ENCODE data around the gene CCDC63. TPM values are rescaled to one million over a fixed set of nuclear protein-coding genes. Genes with fewer than 3 reads are reported as not detected.
A peak's percentile ranks its signal among the peaks of the same experiment; 100 is the strongest.

CCDC63 gene
- total and polyA plus RNA-seq, 8 donors, result not detected

DNA sequence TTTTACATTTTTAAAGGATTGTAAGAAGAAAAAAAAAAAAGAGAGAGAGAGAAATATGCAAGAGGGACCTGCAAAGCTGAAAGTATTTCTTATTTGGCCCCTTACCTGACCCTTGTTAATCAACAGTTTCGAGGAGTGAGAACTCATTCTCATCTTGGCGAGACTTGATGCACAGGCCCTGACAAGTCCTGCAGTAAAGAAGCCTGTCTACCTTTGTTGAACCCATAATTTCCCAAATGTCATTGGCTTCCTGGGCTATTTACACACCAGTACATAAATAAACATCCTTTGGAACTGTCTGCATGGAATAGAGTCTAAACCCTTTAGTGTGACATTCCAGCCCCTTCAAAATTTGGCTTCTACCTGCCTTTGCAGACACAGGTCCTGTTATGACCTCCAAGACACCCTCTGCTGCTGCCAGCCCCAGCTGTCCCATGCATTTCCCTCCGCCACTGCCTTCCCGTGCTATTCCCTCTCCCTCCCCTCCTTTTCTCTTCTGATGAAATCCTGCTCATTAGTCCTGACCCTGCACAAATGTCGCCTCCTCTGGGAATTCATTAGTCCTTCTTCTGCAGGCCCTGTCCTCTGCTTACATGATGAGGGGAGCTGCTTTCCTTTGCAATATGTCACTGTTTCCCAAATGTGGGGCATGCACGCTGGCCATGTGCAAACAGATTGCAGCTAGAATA lies 38.5 kb downstream of the CCDC63 start:
- TF ChIP-seq, protein P1, sequence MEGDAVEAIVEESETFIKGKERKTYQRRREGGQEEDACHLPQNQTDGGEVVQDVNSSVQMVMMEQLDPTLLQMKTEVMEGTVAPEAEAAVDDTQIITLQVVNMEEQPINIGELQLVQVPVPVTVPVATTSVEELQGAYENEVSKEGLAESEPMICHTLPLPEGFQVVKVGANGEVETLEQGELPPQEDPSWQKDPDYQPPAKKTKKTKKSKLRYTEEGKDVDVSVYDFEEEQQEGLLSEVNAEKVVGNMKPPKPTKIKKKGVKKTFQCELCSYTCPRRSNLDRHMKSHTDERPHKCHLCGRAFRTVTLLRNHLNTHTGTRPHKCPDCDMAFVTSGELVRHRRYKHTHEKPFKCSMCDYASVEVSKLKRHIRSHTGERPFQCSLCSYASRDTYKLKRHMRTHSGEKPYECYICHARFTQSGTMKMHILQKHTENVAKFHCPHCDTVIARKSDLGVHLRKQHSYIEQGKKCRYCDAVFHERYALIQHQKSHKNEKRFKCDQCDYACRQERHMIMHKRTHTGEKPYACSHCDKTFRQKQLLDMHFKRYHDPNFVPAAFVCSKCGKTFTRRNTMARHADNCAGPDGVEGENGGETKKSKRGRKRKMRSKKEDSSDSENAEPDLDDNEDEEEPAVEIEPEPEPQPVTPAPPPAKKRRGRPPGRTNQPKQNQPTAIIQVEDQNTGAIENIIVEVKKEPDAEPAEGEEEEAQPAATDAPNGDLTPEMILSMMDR (IDR thresholded peaks at IDR 0.05), result no peak
- Histone ChIP-seq H3K27me3 (no peaks in the 10 kb centered on the region), H3K36me3 (no peaks in the 10 kb centered on the region), H3K4me1 (peaks cover 0 to 9% of the 10 kb centered on the region in 2 donors), H3K9me3 (no peaks in the 10 kb centered on the region), H3K27ac (no peak overlapping the region), H3K4me3 (no peak overlapping the region)
- intact Hi-C loops (cut with DNase I), result no loop called here
- ATAC-seq, result no peak
- DNase-seq, result no peak

DNA sequence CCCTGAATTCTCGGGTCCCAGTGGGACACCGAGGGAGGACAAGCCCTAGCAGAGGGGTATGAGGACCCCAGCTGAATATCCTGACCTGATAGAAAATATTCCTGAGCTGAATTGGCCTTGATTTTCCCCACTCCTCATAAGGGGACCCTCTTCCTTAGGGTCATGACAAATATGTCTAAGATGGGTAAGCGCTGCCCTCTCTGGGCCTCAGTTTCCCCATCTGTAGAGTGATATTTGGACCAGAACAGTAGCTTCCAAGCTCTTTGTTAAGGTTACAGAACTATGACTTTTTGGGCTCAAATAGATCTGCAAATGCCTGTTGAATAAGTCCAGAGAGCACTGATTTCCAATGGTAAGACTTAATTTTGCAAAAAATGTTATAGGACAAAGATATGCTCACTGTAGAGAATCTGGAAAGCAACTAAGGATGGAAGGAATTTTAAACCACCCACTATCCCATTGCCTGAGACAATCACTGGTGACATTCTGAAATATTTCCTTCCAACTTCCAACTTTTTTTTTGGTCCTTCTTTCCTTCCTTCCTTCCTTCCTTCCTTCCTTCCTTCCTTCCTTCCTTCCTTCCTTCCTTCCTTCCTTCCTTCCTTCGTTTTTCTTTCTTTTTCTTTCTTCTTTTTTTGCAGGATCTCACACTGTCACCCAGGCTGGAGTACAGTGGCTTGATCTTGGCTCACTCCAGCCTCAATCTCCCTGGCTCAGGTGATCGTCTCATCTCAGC lies 41.6 kb downstream of the CCDC63 start:
- H3K27ac ChIP-seq, result no peak overlapping the region
- DNase-seq (no peak), ATAC-seq (no peak)
- H3K4me1 ChIP-seq, result peaks cover 0 to 9% of the 10 kb centered on the region in 2 donors
- TF ChIP-seq, protein P1 (IDR thresholded peaks at IDR 0.05), result peak in 1 of 2 donors; percentile 35
- H3K36me3 ChIP-seq, result no peaks in the 10 kb centered on the region
- H3K4me3 ChIP-seq, result peak overlapping the region in 1 of 2 donors; percentile 50
- H3K9me3 ChIP-seq, result no peaks in the 10 kb centered on the region
- no peaks in the 10 kb centered on the region for H3K27me3 ChIP-seq
- intact Hi-C loops (cut with DNase I), result no loop called here

DNA sequence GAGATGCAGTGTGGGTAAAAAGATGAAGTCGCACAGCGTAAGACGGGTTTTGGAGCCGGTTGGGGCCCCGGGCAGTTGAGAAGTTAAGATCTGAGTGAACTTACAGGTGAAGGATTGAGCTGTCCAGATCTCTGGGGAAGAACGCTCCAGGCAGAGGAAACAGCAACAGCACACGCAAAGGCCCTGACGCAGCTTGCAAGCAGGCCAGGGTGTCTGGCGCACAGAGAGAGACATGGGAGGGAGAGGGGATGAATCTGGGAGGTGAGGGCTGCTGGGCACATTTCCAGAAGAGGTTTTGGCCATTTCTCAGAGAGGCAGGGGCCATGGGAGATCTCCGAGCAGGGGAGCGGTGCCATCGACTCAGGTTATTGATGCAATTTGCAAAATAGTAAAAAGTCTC lies 42.6 kb downstream of the CCDC63 start:
- TF ChIP-seq, protein P1 (IDR thresholded peaks at IDR 0.05), result no peak
- no peak overlapping the region for H3K4me3 ChIP-seq
- no peak for DNase-seq
- H3K27me3 ChIP-seq, result peaks cover 0 to 6% of the 10 kb centered on the region in 2 donors
- ATAC-seq, result no peak
- H3K9me3 ChIP-seq, result no peaks in the 10 kb centered on the region
- H3K36me3 ChIP-seq, result no peaks in the 10 kb centered on the region
- H3K4me1 ChIP-seq, result peaks cover 0 to 11% of the 10 kb centered on the region in 2 donors
- intact Hi-C loops (cut with DNase I), result no loop called here
- H3K27ac ChIP-seq, result no peak overlapping the region

DNA sequence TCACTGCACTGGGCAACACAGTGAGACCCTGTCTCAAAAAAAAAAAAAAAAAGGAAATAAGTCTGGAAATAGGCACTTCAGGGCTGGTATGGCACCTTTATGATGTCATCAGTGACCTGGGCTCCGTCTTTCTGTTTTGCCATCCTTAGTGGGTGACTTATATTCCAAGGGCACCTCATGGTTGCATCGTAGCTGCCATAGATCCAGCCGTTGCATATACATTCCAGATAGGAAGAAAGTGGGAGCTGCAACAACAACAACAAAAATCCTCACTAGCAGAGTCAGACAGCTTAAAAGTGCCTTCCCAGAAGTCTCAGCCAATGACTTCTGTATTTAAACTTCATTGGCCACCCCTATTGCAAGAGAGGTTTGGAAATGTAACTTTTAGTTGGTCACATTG lies 47.2 kb downstream of the CCDC63 start:
- intact Hi-C loops (cut with DNase I), result no loop called here
- Histone ChIP-seq H3K27ac (no peak overlapping the region), H3K4me1 (peaks cover 0 to 11% of the 10 kb centered on the region in 2 donors), H3K4me3 (no peak overlapping the region), H3K9me3 (no peaks in the 10 kb centered on the region), H3K36me3 (no peaks in the 10 kb centered on the region), H3K27me3 (peaks cover 0 to 13% of the 10 kb centered on the region in 2 donors)
- no peak for ATAC-seq
- no peak for DNase-seq
- TF ChIP-seq, protein P1 (IDR thresholded peaks at IDR 0.05), result no peak

DNA sequence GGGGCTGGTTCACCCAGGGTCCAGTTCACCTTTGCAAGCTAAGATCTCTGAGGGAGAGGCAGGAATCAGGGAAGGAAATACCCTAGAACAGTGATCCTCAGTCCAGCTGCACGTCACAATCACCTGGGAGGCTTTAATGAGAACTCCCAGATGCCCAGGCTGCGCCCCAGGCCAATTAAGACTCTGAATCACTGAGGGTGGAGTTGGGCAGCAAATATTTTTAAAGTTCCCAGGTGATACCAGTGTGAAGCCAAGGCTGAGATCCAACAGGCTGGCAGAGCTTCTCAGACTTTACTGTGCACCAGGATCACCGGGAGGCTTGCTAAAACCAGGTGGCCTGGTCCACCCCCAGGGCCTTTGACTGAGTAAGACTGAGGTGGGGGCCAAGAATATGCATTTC lies 49.8 kb downstream of the CCDC63 start:
- Histone ChIP-seq H3K4me3 (no peak overlapping the region), H3K27me3 (peaks cover 0 to 13% of the 10 kb centered on the region in 2 donors), H3K9me3 (no peaks in the 10 kb centered on the region), H3K4me1 (peaks cover 0 to 11% of the 10 kb centered on the region in 2 donors), H3K36me3 (no peaks in the 10 kb centered on the region), H3K27ac (no peak overlapping the region)
- ATAC-seq (no peak), DNase-seq (no peak)
- TF ChIP-seq, protein P1 (IDR thresholded peaks at IDR 0.05), result no peak
- intact Hi-C loops (cut with DNase I), result no loop called here

All from left lung (tissue), 10 donors.